Measurements from ENCODE around the gene RPL7A. TPM values are rescaled to one million over a fixed set of nuclear protein-coding genes. Genes with fewer than 3 reads are reported as not detected.
"Not testable (repeated sequence)": the region's sequence is repeated elsewhere in the genome, so short reads cannot be mapped to it uniquely, and the experiment has no call there.

The RPL7A gene
- total RNA-seq, 1 experiment from 2014 or later: 904 TPM

DNA sequence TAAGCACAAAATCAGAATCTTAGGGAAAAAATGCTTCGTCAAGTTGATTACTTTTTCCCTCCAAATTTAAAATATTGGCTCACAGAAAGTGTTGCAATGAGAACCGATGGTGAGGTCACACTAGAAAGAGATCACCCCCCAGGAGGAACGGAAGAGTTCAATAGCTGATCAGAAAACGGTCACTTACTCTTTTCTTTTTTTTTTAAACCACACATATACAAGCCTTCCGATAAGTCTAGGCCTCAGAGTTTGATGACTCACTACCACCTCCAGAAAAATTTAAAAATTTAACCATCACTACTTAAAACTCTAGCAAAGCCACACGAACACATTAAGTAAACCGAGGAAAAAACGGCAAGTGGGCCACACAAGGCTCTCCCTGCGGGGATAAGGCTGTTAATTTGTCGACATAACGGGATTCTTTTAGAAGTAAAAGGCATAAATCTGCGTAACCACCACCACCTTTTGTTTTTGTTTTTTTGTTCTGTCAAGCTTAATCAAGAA is 26.6 kb downstream of the RPL7A start:
- CTCF ChIA-PET: no interaction called here

DNA sequence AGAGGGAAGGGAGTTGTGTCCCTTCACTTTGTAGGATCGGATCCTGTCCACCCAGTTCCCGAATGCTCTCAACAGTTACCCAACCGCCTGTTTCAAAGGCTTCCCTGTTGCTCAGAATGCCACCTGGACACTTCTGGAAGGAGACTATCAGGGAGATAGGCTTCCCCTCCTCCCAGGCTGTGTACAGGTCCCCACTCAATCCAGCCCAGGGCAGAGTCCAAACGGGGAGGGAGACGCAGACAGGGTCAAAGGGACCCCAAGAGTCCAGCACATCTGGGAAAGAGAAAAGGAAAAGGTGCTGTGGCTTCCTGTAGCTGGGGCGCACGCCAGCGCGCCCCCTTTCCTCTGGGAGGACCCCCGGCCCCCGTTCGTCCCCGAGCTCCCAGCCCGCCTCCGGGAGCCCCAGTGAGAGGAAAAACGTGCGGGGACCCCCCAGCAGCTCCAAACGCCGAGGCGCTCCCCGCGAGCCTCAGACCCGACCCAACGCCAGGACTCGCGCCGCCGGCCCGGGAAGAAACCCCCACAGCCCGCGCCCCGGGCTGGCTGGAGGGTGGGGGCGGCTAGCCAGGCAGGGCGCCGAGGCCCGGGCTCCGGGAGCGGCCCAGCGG is 27.2 kb downstream of the RPL7A start:
- CTCF ChIA-PET: no interaction called here
- intact Hi-C loops (cut with micrococcal nuclease; ENCODE audit: unreplicated experiment): loop anchor here (2.0 kb wide), 1 partner anchor 18 kb away; the partner anchor contains the start of genes SURF1 and SURF2
- no peaks in the 10 kb centered on the region for H3K9me3 Mint-ChIP-seq (ENCODE audit: low read depth, unreplicated experiment)
- BruUV-seq (replicated peaks): no TSS peak
- H3K36me3 Mint-ChIP-seq (ENCODE audit: insufficient read depth, unreplicated experiment): peaks cover 35% of the 10 kb centered on the region
- TF ChIP-seq, protein P1, sequence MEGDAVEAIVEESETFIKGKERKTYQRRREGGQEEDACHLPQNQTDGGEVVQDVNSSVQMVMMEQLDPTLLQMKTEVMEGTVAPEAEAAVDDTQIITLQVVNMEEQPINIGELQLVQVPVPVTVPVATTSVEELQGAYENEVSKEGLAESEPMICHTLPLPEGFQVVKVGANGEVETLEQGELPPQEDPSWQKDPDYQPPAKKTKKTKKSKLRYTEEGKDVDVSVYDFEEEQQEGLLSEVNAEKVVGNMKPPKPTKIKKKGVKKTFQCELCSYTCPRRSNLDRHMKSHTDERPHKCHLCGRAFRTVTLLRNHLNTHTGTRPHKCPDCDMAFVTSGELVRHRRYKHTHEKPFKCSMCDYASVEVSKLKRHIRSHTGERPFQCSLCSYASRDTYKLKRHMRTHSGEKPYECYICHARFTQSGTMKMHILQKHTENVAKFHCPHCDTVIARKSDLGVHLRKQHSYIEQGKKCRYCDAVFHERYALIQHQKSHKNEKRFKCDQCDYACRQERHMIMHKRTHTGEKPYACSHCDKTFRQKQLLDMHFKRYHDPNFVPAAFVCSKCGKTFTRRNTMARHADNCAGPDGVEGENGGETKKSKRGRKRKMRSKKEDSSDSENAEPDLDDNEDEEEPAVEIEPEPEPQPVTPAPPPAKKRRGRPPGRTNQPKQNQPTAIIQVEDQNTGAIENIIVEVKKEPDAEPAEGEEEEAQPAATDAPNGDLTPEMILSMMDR (IDR thresholded peaks at IDR 0.05; ENCODE audit: unreplicated experiment): no peak
- H3K4me1 Mint-ChIP-seq (ENCODE audit: low read depth, unreplicated experiment): peaks cover 12% of the 10 kb centered on the region
- H3K27ac Mint-ChIP-seq (ENCODE audit: unreplicated experiment): peak overlapping the region; percentile 88
- peak; percentile 12 for DNase-seq
- H3K4me3 Mint-ChIP-seq (ENCODE audit: low read depth, unreplicated experiment): peak overlapping the region; percentile 89
- no peaks in the 10 kb centered on the region for H3K27me3 Mint-ChIP-seq (ENCODE audit: unreplicated experiment)

More for the DNA sequence above, 26.6 kb downstream of the RPL7A start:
- no peak for DNase-seq
- Mint-ChIP-seq H3K36me3 (ENCODE audit: insufficient read depth, unreplicated experiment) (peaks cover 35% of the 10 kb centered on the region), H3K27ac (ENCODE audit: unreplicated experiment) (peak overlapping the region; percentile 88), H3K9me3 (ENCODE audit: low read depth, unreplicated experiment) (no peaks in the 10 kb centered on the region), H3K4me1 (ENCODE audit: low read depth, unreplicated experiment) (peaks cover 18% of the 10 kb centered on the region), H3K4me3 (ENCODE audit: low read depth, unreplicated experiment) (peak overlapping the region; percentile 89), H3K27me3 (ENCODE audit: unreplicated experiment) (no peaks in the 10 kb centered on the region)
- TF ChIP-seq, protein P1 (IDR thresholded peaks at IDR 0.05; ENCODE audit: unreplicated experiment): no peak
- BruUV-seq (replicated peaks): no TSS peak
- intact Hi-C loops (cut with micrococcal nuclease; ENCODE audit: unreplicated experiment): loop anchor here (2.0 kb wide), 1 partner anchor 18 kb away; the partner anchor contains the start of genes SURF1 and SURF2

DNA sequence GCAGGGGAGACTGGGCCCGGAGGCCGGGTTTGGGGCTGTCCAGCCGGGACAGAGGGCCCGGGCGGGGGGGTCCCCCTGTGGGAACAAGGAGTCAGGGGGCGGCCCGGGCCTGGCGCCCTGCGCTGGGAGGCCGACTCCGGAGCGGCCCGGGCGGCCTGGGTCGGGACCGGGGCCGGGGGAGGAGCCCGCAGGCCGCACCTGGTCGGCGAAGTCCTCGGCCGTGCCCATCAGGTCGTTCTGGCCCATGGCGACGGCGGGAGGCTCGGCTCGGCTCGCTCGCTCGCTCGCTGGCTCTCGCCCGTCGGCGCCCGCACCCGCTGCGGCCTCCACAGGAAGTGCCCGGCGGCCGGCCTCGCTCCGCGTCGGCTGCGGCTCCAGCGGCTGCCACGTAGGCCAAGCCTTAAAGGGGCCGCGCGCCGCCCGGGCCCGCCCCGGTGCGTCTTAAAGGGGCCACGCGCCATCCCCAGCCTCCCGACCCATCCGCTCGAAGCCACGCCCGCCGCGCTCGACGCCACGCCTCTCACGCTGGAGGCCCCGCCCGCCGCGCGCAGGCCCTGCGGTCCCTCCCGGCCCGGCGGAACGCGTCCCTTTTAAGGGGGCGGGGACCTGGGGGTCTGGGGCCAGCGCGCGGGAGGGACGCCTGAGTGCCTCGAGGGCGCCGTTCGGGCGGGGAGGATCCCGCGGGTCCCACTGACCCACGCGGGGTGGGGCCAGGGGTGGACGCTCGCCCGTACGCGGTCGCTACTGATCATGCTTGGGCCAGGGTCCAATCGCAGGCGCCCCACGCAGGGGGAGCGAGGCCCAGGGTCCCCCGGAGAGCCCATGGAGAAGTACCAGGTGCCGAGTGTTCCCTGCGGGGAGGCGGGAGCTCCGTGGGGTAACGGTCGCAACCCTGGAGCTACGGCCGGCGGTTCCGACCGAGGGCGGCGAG is 28.0 kb downstream of the RPL7A start, which contains the start of the genes STKLD1 and SURF4:
STKLD1 (plus strand) TSS at position 643 of the 931 bp plus-strand sequence; CDS start at position 751, 108 bp downstream.
SURF4 (minus strand) TSS at position 337 of the 931 bp plus-strand sequence; CDS start at position 246, 91 bp downstream.
- Mint-ChIP-seq H3K27me3 (ENCODE audit: unreplicated experiment) (no peaks in the 10 kb centered on the region), H3K9me3 (ENCODE audit: low read depth, unreplicated experiment) (no peaks in the 10 kb centered on the region), H3K27ac (ENCODE audit: unreplicated experiment) (peak within 1 kb of the TSS; percentile 88), H3K4me3 (ENCODE audit: low read depth, unreplicated experiment) (peak within 1 kb of the TSS; percentile 89), H3K4me1 (ENCODE audit: low read depth, unreplicated experiment) (peaks cover 9% of the 10 kb centered on the region), H3K36me3 (ENCODE audit: insufficient read depth, unreplicated experiment) (peaks cover 32% of the 10 kb centered on the region)
- DNase-seq: peak; percentile 93
- TF ChIP-seq, protein P1 (IDR thresholded peaks at IDR 0.05; ENCODE audit: unreplicated experiment): no peak
- intact Hi-C loops (cut with micrococcal nuclease; ENCODE audit: unreplicated experiment): loop anchor here (2.0 kb wide), 1 partner anchor 19 kb away; the partner anchor contains the start of genes SURF1 and SURF2
- BruUV-seq (replicated peaks): no TSS peak
- CTCF ChIA-PET: no interaction called here

DNA sequence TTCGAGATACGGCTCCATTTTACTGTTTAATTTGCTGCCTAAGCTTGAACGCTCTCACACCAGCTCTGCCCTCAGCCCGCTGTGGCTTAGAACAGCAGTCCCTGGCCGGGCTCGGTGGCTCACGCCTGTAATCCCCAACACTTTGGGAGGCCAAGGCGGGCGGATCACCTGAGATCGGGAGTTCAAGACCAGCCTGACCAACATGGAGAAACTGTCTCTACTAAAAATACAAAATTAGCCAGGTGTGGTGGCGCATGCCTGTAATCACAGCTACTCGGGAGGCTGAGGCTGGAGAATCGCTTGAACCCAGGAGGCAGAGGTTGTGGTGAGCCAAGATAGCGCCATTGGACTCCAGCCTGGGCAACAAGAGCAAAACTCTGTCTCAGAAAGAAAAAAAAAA is 29.3 kb downstream of the RPL7A start:
- H3K27ac Mint-ChIP-seq (ENCODE audit: unreplicated experiment); H3K4me1 Mint-ChIP-seq (ENCODE audit: low read depth, unreplicated experiment); BruUV-seq (replicated peaks); H3K9me3 Mint-ChIP-seq (ENCODE audit: low read depth, unreplicated experiment); intact Hi-C loops (cut with micrococcal nuclease; ENCODE audit: unreplicated experiment); H3K4me3 Mint-ChIP-seq (ENCODE audit: low read depth, unreplicated experiment); H3K27me3 Mint-ChIP-seq (ENCODE audit: unreplicated experiment); DNase-seq: not testable (repeated sequence)
- CTCF ChIA-PET: interaction anchor here (0.9 kb wide), 1 partner anchor 46 kb away, joined by 3 read pairs; no protein-coding TSS in a partner anchor
- H3K36me3 Mint-ChIP-seq (ENCODE audit: insufficient read depth, unreplicated experiment): peaks cover 24% of the 10 kb centered on the region

Data from Calu3 (cell line).